ENCODE measurements around the gene SLC25A13.
"Not testable (repeated sequence)": the region's sequence is repeated elsewhere in the genome, so short reads cannot be mapped to it uniquely, and the experiment has no call there.

SLC25A13 gene

GRCh38 chr7:96199421-96199820 is 122.5 kb downstream of the SLC25A13 start:
- DNase-seq, result no peak

- no peak for DNase-seq
These were observed 123.8 kb downstream of the SLC25A13 start for GRCh38 chr7:96198047-96198636.

- DNase-seq, result no peak
These were observed 125.2 kb downstream of the SLC25A13 start for GRCh38 chr7:96196676-96197075.

GRCh38 chr7:96189129-96189820 is 132.6 kb downstream of the SLC25A13 start:
- DNase-seq, result no peak

- DNase-seq, result no peak
These were observed 133.3 kb downstream of the SLC25A13 start for GRCh38 chr7:96188591-96188991.

- DNase-seq, result no peak
These were observed 133.7 kb downstream of the SLC25A13 start for GRCh38 chr7:96188174-96188581.

- DNase-seq, result no peak
These were observed 134.2 kb downstream of the SLC25A13 start for GRCh38 chr7:96187735-96188134.

GRCh38 chr7:96184783-96185182 is 137.1 kb downstream of the SLC25A13 start:
- no peak for DNase-seq

GRCh38 chr7:96183163-96183670 is 138.7 kb downstream of the SLC25A13 start:
- DNase-seq, result no peak

GRCh38 chr7:96182424-96183158 is 139.3 kb downstream of the SLC25A13 start:
- DNase-seq, result no peak

- no peak for DNase-seq
These were observed 140.7 kb downstream of the SLC25A13 start for GRCh38 chr7:96181174-96181573.

GRCh38 chr7:96179837-96180236 is 142.1 kb downstream of the SLC25A13 start:
- DNase-seq, result no peak

- no peak for DNase-seq
These were observed 142.6 kb downstream of the SLC25A13 start for GRCh38 chr7:96179341-96179740.

GRCh38 chr7:96178581-96178980 is 143.3 kb downstream of the SLC25A13 start:
- no peak for DNase-seq

- no peak for DNase-seq
These were observed 144.5 kb downstream of the SLC25A13 start for GRCh38 chr7:96177353-96177752.

GRCh38 chr7:96174812-96175211 is 147.1 kb downstream of the SLC25A13 start:
- DNase-seq, result no peak

- no peak for DNase-seq
These were observed 148.1 kb downstream of the SLC25A13 start for GRCh38 chr7:96173781-96174180.

- DNase-seq, result no peak
These were observed 152.5 kb downstream of the SLC25A13 start for GRCh38 chr7:96169439-96169838.

GRCh38 chr7:96167424-96167823 is 154.5 kb downstream of the SLC25A13 start:
- DNase-seq, result no peak

GRCh38 chr7:96161897-96162296 is 160.0 kb downstream of the SLC25A13 start:
- DNase-seq, result no peak

- DNase-seq, result no peak
These were observed 164.0 kb downstream of the SLC25A13 start for GRCh38 chr7:96157856-96158255.

GRCh38 chr7:96154506-96154905 is 167.4 kb downstream of the SLC25A13 start:
- DNase-seq, result not testable (repeated sequence)

GRCh38 chr7:96152706-96153105 is 169.2 kb downstream of the SLC25A13 start:
- no peak for DNase-seq

GRCh38 chr7:96151889-96152288 is 170.0 kb downstream of the SLC25A13 start:
- no peak for DNase-seq
